ENCODE measurements around the gene TLR10. TPM values are rescaled to one million over a fixed set of nuclear protein-coding genes. Genes with fewer than 3 reads are reported as not detected.
A peak's percentile ranks its signal among the peaks of the same experiment; 100 is the strongest.

Gene TLR10
- total and polyA plus RNA-seq, 9 of the 15 experiments (the other 6 are each of a cell fraction or from before 2014, with no cell fraction given) = 0.03 to 0.05 TPM; not detected in 7

DNA sequence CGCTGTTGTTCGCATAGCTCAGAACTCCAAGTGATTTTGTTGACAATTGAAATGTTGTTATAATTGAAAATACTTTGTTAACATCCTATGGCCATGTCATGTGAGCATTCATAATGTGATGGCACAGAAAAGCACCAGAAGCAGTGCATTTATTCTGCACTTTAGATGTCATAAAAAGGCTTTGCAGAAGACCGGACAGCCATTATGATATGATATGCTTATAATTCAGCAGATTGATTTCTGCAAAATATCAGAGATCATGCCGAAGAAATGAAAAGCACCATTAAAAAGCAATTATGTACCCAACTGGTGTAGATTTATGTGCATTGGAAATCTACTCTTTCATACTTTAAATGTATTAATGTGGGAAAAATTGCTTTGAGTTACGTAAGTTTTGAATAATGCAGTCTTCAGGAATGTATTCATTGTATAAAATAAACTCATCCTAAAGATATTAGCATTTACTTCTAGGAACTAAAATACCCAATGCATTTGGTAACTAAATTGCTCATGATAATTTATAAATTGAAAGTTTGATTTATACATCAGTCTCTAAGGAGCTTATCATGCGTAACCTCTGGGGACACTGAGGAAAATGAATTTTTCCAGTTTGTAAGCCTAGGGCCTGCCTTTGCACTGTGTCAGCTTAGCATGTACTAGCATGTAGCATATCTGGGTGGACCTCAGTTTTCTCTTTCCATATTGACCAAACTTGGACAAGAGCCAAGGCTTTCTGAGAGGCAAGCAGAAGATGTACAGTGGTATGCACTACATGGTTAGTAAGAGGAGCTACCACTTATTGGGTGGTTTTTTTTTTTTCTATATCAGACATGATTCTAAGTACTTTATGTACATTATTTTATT lies 43.6 kb downstream of the TLR10 start:
- intact Hi-C loops (cut with micrococcal nuclease) (no loop called here), in situ Hi-C loops (cut with MboI) (no loop called here)
- Histone ChIP-seq H3K4me1 (replicated peaks in 1 of 2; ENCODE audit: control insufficient read depth in 2 of 2, insufficient read depth in 2 of 2, low read length in 2 of 2) (no peaks in the 10 kb centered on the region), H2AFZ (ENCODE audit: low read depth, low read length) (no peak overlapping the region), H3K36me3 (ENCODE audit: control insufficient read depth, insufficient read depth, low read length) (no peaks in the 10 kb centered on the region), H3K9me1 (ENCODE audit: control insufficient read depth, insufficient read depth, low read length) (no peaks in the 10 kb centered on the region), H3K79me2 (ENCODE audit: control insufficient read depth, insufficient read depth, low read length) (no peaks in the 10 kb centered on the region), H3K27ac (ENCODE audit: extremely low read depth, low read depth, low read length) (no peak overlapping the region), H4K20me1 (replicated peaks; ENCODE audit: control insufficient read depth, insufficient read depth, low read length) (no peaks in the 10 kb centered on the region), H3K4me3 (no peak overlapping the region), H3K9ac (ENCODE audit: insufficient read depth in 1 of 2, low read depth in 2 of 2, low read length in 2 of 2) (no peak overlapping the region), H3K9me3 (replicated peaks; ENCODE audit: control insufficient read depth, insufficient read depth, low read depth, low read length) (no peaks in the 10 kb centered on the region), H3K4me2 (ENCODE audit: insufficient read depth, low read length) (no peak overlapping the region), H3K27me3 (ENCODE audit: control insufficient read depth in 2 of 2, insufficient read depth in 2 of 2, low read length in 2 of 2) (peaks cover 0 to 4% of the 10 kb centered on the region in 2 experiments; a peak in 1 of 5 replicates)
- ChIA-PET CTCF (ENCODE audit: low intra/inter-chr PET ratio) (no interaction called here), POLR2A (no interaction called here)
- FAIRE-seq (no peak), ATAC-seq (no peak), DNase-seq (ENCODE audit: extremely low read depth in 1 of 4, low spot score in 3 of 4) (no peak)
- BruUV-seq (replicated peaks) = no TSS peak
- TF ChIP-seq, protein P1, sequence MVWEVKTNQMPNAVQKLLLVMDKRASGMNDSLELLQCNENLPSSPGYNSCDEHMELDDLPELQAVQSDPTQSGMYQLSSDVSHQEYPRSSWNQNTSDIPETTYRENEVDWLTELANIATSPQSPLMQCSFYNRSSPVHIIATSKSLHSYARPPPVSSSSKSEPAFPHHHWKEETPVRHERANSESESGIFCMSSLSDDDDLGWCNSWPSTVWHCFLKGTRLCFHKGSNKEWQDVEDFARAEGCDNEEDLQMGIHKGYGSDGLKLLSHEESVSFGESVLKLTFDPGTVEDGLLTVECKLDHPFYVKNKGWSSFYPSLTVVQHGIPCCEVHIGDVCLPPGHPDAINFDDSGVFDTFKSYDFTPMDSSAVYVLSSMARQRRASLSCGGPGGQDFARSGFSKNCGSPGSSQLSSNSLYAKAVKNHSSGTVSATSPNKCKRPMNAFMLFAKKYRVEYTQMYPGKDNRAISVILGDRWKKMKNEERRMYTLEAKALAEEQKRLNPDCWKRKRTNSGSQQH (CRISPR knock-in tag; IDR thresholded peaks at IDR 0.05) = no peak
- TF ChIP-seq ZNF785 (CRISPR knock-in tag; IDR thresholded peaks at IDR 0.05) (no peak), ZNF124 (CRISPR knock-in tag; IDR thresholded peaks at IDR 0.05) (no peak), NFIC (IDR thresholded peaks at IDR 0.05) (peak; percentile 52; the same call in 1 of the 2 replicates)
- TF ChIP-seq, protein P2, sequence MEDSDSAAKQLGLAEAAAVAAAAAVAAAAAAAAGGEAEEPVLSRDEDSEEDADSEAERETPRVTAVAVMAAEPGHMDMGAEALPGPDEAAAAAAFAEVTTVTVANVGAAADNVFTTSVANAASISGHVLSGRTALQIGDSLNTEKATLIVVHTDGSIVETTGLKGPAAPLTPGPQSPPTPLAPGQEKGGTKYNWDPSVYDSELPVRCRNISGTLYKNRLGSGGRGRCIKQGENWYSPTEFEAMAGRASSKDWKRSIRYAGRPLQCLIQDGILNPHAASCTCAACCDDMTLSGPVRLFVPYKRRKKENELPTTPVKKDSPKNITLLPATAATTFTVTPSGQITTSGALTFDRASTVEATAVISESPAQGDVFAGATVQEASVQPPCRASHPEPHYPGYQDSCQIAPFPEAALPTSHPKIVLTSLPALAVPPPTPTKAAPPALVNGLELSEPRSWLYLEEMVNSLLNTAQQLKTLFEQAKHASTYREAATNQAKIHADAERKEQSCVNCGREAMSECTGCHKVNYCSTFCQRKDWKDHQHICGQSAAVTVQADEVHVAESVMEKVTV (CRISPR knock-in tag; IDR thresholded peaks at IDR 0.05) = no peak
- TF ChIP-seq, protein P3, sequence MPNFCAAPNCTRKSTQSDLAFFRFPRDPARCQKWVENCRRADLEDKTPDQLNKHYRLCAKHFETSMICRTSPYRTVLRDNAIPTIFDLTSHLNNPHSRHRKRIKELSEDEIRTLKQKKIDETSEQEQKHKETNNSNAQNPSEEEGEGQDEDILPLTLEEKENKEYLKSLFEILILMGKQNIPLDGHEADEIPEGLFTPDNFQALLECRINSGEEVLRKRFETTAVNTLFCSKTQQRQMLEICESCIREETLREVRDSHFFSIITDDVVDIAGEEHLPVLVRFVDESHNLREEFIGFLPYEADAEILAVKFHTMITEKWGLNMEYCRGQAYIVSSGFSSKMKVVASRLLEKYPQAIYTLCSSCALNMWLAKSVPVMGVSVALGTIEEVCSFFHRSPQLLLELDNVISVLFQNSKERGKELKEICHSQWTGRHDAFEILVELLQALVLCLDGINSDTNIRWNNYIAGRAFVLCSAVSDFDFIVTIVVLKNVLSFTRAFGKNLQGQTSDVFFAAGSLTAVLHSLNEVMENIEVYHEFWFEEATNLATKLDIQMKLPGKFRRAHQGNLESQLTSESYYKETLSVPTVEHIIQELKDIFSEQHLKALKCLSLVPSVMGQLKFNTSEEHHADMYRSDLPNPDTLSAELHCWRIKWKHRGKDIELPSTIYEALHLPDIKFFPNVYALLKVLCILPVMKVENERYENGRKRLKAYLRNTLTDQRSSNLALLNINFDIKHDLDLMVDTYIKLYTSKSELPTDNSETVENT (CRISPR knock-in tag; IDR thresholded peaks at IDR 0.05) = no peak
- TF ChIP-seq, protein P4, sequence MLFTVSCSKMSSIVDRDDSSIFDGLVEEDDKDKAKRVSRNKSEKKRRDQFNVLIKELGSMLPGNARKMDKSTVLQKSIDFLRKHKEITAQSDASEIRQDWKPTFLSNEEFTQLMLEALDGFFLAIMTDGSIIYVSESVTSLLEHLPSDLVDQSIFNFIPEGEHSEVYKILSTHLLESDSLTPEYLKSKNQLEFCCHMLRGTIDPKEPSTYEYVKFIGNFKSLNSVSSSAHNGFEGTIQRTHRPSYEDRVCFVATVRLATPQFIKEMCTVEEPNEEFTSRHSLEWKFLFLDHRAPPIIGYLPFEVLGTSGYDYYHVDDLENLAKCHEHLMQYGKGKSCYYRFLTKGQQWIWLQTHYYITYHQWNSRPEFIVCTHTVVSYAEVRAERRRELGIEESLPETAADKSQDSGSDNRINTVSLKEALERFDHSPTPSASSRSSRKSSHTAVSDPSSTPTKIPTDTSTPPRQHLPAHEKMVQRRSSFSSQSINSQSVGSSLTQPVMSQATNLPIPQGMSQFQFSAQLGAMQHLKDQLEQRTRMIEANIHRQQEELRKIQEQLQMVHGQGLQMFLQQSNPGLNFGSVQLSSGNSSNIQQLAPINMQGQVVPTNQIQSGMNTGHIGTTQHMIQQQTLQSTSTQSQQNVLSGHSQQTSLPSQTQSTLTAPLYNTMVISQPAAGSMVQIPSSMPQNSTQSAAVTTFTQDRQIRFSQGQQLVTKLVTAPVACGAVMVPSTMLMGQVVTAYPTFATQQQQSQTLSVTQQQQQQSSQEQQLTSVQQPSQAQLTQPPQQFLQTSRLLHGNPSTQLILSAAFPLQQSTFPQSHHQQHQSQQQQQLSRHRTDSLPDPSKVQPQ (CRISPR knock-in tag; IDR thresholded peaks at IDR 0.05; ENCODE audit: borderline replicate concordance) = no peak
- WGBS (ENCODE audit: insufficient coverage, low coverage, missing lambda C conversion rate) = 68% methylated on average over 6 of the region's 6 CpGs

Measured in K562 (cell line).